H4 (cell line): ENCODE results near the gene PLPPR3. TPM values are rescaled to one million over a fixed set of nuclear protein-coding genes. Genes with fewer than 3 reads are reported as not detected.

Source experiments
- DNase-seq: peaks from one replicate; pipeline ENCODE4 v3.0.0-alpha.2; 2015; ENCODE audit warnings: low spot score
- total RNA-seq: library from RNA; depleted of rRNA; stranded (reverse); fragments of >200 nt; shearing (Covaris generic); gene quantifications from 2 replicates; pipeline ENCODE4 v1.2.3, GENCODE V29; 2014; rRNA removed

The PLPPR3 gene, protein sequence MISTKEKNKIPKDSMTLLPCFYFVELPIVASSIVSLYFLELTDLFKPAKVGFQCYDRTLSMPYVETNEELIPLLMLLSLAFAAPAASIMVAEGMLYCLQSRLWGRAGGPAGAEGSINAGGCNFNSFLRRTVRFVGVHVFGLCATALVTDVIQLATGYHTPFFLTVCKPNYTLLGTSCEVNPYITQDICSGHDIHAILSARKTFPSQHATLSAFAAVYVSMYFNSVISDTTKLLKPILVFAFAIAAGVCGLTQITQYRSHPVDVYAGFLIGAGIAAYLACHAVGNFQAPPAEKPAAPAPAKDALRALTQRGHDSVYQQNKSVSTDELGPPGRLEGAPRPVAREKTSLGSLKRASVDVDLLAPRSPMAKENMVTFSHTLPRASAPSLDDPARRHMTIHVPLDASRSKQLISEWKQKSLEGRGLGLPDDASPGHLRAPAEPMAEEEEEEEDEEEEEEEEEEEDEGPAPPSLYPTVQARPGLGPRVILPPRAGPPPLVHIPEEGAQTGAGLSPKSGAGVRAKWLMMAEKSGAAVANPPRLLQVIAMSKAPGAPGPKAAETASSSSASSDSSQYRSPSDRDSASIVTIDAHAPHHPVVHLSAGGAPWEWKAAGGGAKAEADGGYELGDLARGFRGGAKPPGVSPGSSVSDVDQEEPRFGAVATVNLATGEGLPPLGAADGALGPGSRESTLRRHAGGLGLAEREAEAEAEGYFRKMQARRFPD
- total RNA-seq = 0.14 TPM in 1 of 2 replicates, not detected in the other

DNA sequence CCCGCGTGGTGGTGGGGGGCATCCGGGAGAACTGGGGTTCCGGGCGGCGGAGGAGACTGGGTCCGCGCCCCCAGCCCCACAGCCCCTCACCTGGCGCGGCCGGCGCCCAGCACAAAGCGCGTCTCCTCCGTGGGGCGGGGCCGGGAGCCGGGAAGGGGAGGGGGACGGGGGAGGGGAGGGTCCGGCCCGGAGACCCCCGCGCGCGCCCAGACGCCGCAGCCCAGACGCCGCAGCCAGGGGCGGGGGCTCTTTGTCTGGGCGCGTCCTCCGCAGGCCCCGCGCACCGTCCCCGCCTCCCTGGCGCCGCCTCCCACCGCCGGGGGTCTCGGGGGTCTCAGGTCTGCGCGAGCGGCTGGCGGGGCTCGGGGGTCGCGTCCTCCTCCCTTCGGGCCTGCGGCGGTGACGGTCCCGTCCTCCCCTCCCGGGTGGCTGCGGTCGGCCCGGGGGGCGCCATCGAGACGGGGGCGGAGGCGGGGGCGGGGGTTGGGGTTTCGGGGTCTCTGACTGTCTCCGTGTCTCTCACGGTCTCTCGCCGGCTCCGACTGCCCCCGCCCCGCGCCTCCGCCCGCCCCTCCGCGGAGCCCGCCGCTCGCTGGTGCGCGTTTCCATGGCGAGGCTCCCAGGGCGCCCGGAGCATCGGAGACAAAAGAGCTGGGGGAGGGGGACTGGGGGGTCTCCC, at the start of gene PLPPR3:
Gene PLPPR3, minus strand, starts transcription at position 131 of the 679 bp plus-strand sequence. CDS start 396 bp downstream, outside the sequence.
- DNase-seq = no peak

DNA sequence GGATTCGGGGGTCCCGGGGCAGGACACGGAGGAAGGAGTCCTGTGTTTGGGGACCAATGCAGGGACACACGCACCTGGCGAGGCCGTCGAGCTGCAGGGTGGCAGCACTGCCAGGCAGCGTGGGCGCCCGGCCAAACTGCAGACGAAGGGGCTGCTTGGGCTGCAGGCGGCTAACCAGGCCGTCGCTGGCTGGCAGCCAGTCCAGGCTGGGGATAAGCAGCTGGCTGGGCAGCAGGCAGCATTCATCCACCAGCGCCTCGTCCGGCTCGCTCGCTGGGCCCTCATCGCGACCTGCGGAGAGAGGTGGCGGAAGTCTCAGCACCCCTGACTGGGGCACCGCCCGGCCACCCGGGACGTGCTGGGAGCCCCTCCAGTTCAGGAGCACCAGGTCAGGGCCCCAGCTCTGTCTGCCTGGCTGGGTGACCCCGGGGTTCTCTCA, 49.2 kb upstream of the PLPPR3 start:
- no peak for DNase-seq

DNA sequence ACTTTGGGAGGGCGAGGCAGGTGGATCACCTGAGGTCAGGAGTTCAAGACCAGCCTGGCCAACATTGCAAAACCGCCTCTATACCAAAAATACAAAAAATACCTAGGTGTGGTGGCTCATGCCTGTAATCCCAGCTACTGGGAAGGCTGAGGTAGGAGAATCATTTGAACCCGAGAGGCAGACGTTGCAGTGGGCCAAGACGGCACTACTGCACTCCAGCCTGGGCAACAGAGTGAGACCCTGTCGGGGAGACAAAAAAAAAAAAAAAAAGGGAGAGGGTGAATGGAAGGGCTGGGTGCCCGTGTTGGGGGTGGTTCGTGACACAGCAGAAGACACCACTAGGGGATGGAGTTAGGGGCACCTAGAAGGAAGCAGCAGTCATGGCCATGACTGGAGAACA, 48.6 kb upstream of the PLPPR3 start:
- no peak for DNase-seq

DNA sequence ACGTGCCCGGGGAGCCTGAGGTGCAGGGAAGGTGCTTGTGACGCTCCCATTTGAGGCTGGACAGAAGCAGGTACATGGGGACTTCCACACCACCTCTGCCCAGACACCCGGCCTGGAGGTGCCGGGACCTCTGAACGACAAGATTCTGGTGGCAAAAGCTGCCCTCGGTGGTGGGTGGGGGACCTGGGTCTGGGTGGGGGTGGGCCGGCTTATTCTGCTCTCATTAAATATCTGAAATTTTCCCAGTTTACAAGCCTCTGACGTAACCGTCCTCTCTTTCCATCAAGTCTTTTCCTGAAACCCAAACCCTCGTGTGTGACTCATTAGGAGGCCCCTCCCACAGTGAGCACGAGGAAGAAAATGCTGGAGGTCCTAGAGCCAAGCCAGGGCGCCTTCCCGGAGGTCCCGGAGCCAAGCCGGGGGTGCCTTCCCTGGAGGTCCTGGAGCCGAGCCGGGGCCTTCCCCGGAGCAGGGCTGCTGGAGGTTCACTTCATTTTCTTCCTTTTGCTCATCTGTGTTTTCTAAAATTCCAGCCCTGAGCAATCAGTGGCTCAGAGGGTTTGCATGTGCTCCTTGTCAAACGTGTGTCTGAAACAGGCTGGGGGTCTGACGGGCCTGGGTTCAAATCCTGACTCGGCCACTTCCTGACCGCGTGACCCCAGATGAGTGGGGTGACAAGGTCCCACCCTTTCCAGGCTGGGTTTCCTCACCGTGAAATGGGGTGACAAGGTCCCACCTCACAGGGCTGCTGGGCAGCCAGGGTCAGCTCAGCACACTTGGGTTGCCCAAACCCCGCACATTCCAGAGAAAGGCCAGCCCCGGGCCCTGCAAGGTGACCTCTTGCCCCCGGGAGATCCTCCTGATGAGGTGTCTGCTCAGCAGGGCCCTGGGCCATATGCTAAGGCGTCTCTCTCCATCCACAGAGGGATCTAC, 47.8 kb upstream of the PLPPR3 start:
- DNase-seq = peak; percentile 83

DNA sequence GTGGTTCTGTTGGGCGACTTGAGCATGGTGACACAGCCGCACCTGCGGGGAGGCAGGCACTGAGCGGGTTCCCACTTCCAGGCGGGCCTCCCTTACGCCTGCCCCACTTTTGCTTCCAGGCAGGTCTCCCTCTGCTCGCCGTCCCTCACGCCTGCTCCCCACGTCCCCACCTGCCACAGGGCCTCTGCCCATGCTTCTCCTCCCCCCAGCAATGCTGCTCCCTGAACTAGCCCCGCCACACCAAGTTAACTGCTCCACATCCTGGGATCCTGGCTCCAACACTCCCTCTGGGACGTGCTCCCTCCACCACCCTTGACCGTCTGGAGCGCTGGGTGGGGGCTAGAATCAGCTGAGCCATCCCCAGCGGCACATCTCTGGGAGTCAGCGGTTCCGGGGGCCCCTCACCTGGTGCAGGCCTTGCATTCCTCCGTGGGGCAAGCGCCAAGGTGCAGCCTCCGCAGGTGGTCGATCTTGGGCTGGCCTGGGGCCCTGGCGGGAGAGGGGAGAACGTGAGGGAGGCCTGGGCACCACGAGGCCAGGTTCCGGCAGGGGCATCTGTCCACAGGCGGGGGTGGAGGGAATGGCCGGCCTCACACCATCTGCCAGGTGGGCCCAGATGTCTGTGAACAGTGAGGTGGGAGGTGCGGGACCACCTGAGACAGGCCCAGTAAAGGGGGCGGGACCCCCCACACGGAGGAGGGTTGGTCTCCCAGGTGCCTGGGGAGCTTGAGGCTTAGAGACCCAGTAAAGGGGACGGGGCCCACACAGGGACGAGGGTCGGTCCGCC, 46.9 kb upstream of the PLPPR3 start:
- no peak for DNase-seq

DNA sequence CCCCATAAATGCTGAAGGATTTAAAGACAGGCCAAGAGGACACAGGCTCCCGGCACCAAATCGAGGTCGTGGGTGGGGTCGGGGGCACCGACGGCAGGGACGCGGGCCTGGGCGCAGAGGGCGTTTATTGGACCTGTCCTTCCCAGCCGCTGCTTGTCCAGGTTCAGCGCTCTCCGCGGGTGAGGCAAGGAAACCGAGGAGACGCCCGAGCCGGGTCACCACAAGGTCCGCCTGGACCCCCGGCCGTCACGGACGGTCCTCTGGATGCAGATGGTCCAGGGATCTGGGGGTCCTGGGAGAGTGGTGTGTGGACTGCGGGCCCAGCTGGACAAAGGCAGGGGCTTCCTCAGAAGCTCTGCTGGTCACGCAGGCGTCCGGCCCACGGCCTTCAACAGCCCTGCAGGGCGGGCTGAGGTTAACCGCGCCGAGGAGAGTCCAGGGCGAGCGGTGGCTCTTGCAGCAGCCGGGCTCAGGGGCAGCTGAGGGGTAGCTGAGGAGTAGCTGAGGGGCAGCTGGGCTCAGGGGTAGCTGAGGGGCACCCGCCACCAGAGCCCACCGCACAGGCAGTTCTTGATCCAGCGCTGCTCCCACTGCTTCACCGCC, 46.2 kb upstream of the PLPPR3 start:
- DNase-seq = no peak

DNA sequence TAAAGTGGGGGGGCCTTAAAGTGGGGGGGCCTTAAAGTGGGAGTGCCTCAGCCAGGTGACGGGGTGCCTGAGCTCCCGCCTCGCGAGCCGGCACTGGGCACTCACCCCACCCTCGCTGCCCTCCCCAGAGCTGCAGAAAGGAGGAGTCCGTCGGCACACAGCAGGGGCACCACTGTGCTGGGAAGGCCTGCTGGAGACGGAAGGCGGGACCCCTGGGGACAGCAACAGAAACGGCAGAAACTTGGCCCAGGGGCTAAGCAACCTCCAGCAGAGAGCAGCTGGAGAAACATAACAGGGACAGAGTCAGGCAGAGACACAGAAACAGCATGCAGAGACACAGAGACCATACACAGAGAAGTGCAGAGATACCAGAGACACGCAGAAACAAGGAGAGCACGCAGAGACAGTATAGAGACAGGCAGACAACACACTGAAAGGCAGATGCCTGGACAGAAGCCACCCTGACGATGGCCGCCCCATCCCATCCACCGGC, 45.6 kb upstream of the PLPPR3 start:
- no peak for DNase-seq

DNA sequence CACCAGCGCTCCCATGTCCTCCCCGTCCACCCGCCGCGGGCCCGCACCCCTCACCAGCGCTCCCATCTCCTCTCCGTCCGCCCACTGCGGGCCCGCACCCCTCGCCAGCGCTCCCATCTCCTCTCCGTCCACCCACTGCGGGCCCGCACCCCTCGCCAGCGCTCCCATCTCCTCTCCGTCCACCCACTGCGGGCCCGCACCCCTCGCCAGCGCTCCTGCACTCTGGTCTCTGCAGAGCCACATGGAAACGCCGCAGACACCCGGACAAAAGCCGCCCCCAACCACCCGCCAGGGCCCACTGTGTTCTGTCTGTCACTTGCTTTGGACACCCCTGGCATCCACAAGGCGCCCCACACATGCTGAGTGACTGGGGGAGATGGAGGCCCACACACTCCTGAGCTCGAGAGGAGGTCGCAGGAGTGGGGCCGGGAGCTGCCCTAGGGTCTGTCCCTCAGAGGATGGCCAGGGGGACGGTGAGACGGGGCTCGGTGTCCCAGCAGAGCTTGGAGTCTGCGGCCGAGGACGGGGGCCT, 45.1 kb upstream of the PLPPR3 start:
- DNase-seq = no peak

DNA sequence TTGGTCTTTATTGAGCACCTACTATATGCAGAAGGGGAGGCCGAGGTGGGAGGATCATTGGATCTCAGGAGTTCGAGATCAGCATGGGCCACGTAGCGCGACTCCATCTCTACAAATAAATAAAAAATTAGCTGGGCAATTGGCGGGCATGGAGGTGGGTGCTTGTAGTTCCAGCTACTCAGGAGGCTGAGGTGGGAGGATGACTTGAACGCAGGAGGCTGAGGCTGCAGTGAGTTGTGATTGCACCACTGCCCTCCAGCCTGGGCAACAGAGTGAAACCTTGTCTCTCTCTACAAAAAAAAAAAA, 41.5 kb upstream of the PLPPR3 start:
- no peak for DNase-seq

DNA sequence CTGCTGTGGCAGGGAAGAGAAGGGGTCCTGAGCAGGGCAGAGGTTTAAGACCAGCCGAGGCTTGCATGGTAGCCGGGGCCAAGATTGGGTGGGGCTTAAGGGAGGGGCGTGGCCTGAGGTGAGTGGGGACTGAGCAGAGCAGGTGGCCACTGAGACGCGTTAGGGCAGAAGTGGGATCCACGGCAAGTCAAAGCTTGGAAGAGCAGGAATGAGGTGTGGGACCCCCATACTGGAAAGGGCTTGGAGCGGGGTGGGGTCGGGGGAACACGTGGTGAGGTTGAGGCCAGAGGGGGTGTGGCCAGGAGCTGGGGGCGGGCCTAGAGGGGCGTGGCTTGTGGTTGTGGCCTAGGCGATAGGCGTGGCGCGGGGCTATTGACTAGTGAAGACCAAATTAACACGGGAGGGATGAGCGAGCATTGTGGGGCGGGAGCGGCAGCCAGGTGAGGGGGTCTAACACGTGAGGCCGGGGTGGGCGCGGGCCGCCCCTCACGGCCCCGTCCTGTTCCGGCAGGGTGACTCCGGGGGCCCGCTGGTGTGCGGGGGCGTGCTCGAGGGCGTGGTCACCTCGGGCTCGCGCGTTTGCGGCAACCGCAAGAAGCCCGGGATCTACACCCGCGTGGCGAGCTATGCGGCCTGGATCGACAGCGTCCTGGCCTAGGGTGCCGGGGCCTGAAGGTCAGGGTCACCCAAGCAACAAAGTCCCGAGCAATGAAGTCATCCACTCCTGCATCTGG, 41.0 kb upstream of the PLPPR3 start:
- DNase-seq = no peak

DNA sequence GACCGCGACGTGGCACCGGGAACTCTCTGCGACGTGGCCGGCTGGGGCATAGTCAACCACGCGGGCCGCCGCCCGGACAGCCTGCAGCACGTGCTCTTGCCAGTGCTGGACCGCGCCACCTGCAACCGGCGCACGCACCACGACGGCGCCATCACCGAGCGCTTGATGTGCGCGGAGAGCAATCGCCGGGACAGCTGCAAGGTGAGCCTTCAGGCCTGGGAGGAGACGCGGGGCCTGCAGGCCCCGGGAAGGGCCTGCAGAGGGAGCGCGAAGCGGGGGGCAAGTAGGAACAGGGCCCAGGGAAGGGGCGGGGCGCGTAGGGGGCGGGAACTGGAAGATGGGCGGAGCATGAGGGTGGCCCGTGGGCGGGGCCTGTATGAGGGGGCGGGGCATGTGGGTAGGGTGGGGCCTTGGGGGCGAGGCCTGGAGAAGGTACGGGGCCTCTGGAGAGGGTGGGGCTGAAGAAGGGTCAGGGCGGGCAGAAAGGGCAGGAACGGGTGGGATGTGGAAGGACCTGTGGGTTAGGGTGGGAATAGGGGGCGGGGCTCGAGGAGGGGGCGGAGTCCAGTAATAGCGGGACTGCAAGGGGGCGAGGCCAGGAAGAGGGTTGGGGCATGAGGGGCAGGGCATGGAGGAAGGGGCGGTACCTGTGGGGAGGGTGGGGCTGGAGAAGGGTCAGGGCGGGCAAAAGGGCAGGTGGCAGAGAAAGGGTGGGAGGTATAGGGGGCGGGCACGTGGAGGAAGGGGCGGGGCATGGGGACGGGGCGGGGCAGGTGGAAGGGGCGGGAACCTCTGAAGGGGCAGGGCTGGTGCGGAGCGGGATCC, 40.2 kb upstream of the PLPPR3 start:
- DNase-seq = no peak

DNA sequence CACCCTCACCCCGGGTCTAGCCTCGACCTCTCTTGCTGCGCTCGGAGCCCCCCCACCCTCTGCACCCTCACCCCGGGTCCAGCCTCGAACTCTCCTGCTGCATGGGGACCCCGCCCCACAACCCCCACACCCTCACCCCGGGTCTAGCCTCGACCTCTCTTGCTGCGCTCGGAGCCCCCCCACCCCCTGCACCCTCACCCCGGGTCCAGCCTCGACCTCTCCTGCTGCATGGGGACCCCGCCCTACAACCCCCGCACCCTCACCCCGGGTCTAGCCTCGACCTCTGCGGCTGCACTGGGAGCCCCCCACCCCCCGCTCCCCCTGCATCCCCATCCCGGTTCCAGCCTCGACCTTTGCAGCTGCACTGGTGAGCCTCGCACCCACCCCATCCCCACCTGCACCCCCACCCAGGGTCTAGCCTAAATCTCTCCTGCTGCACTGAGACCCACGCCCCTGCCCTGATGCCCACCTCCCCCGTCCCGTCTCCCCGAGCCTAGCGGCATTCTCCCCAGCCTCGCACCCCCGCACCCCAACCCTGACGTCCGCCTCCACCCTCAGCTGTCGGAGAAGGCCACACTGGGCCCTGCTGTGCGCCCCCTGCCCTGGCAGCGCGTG, 39.5 kb upstream of the PLPPR3 start:
- no peak for DNase-seq

DNA sequence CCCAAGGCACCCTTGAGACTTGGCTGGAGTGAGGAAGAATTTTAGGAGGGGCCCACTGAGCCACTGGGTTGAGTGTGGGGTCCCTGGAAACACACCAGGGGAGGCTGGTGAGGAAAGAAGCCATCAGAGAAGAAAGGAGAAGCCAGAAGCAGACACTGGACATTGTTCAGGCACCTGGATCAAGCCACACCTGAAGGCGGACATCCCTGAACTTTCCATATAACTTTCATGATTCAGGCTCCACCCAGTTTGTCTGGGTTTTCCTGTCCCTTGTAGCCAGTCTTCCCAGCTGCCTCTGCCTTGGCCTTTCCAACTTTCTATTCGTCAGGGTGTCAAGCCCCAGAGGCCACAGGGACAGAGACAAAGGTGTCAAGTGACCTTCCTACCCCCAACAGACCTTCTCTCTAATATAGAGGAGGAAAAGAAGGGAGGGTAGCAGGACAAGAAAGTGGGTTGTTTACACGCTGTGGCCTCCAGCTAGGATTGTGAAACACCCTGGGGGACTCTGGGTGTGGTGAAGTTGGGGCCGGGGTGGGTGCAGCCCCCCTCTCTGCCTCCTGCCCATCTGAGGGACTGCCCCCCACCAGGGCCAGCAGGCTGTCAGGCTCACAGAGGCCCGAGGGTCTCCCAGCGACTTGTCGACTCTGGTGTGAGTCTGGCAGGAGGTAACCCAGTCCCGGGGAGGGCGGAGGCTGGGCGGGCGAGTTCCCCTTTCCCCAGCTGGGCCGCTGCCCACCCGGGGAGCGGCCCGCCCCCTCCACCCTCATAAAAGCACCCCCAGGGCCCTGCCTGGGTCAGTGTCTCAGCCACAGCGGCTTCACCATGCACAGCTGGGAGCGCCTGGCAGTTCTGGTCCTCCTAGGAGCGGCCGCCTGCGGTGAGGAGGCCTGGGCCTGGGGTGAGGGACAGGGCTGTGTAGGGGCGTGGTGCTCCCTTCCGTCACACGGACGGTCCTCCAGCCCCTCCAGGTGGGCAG, 37.4 kb upstream of the PLPPR3 start, which contains the start of gene CFD:
Gene CFD, plus strand, starts transcription at position 797 of the 976 bp plus-strand sequence. Its CDS starts 26 bp downstream, at position 823.
- DNase-seq = no peak

DNA sequence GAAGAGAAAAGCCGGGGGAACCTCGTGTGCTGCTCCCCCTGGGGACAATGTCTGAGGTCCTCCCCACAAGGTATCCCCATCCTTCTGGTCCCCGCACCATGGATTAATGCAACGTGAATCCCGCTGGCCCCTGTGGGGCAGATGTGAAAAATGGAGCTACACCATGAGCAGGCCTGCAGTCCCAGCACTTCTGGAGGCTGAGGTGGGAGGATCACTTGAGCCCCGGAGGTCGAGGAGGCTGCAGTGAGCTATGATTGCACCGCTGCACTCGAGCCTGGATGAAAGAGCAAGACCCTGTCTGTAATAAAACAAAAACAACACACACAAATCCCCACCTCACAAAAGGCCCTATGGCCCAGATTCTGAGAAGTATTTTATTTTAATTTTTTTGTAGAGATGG, 36.5 kb upstream of the PLPPR3 start:
- no peak for DNase-seq

DNA sequence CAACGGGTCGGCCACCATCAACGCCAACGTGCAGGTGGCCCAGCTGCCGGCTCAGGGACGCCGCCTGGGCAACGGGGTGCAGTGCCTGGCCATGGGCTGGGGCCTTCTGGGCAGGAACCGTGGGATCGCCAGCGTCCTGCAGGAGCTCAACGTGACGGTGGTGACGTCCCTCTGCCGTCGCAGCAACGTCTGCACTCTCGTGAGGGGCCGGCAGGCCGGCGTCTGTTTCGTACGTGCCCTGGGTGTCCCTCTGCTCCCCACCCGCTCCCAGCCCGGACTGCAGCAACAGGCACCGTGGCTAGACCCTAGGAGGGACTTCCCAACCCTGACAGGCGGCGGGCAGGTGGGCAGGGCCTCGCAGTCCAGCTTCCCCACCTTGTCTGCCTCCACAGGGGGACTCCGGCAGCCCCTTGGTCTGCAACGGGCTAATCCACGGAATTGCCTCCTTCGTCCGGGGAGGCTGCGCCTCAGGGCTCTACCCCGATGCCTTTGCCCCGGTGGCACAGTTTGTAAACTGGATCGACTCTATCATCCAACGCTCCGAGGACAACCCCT, 33.9 kb upstream of the PLPPR3 start:
- no peak for DNase-seq

DNA sequence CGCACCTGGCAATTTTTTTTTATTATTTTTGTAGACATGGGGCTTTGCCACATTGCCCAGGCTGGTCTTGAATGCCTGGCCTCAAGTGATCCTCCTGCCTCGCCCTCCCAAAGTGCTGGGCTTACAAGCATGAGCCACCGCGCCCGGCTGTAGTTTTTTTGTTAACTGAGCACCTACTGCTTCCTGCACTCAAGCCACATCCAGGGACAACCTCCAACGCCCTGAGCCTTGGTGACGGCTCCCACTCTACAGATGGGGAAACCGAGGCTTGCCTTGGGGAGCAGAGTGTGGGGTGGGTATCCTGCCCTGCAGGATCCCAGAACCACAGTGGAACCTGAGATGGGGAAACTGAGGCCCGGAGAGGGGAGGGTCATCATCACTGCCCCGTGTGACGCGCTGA, 33.4 kb upstream of the PLPPR3 start:
- DNase-seq = no peak
